GM12801 (cell line): ENCODE data around the gene CDC42BPG.

ENCODE experiments used
- TF ChIP-seq, protein P1 (sequence below): IDR thresholded peaks from one replicate; pipeline ENCODE4 v1.5.1; 2011; ENCODE audit warnings: control low read depth; ENCODE audit not compliant: insufficient read length; ENCODE audit errors: extremely low read depth

Gene CDC42BPG

GRCh38 chr11:64865286-64866172, 21.1 kb upstream of the CDC42BPG start:
- TF ChIP-seq, protein P1, sequence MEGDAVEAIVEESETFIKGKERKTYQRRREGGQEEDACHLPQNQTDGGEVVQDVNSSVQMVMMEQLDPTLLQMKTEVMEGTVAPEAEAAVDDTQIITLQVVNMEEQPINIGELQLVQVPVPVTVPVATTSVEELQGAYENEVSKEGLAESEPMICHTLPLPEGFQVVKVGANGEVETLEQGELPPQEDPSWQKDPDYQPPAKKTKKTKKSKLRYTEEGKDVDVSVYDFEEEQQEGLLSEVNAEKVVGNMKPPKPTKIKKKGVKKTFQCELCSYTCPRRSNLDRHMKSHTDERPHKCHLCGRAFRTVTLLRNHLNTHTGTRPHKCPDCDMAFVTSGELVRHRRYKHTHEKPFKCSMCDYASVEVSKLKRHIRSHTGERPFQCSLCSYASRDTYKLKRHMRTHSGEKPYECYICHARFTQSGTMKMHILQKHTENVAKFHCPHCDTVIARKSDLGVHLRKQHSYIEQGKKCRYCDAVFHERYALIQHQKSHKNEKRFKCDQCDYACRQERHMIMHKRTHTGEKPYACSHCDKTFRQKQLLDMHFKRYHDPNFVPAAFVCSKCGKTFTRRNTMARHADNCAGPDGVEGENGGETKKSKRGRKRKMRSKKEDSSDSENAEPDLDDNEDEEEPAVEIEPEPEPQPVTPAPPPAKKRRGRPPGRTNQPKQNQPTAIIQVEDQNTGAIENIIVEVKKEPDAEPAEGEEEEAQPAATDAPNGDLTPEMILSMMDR: no peak

DNA sequence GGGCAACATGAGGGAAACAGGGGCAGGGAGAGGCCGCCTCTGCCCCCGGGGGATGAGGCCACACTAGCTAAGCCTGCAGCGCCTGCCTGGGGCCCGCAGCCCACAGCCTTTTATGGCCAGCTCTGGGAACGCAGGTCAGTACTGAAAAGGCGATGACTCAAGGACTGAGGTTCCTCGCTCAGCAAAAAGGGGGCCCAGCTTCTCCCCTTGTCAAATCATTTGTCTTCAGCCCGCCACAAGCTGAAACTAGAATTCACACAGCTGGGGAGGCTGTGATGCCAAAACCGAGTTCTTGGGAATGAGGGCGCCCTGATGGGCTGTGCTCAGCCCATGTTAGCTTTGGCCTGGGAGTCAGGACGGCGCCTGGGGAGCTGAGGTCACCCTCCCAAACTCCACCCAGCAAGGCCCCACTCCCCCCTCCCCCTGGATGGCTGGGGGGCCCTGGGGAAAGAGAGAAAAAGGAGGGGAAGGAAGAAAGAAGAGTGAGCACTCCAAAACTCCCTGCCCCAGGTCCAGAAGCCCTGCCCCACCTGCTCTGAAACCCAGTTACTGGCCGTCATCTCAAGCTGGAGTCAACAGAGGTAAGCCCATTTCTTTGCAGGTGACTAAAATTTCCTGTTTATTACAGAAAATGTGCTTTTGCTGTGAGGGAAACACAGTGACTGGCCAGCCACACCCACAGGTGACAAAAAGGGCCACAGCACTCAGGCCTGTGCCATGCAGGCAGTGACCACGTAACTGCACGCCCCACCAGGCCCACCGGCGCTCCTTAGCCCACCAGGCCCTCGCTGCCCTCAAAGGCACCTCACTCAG, 20.2 kb upstream of the CDC42BPG start:
- TF ChIP-seq, protein P1: no peak

GRCh38 chr11:64864135-64864472, 19.7 kb upstream of the CDC42BPG start:
- TF ChIP-seq, protein P1: no peak

GRCh38 chr11:64863391-64864060, 19.1 kb upstream of the CDC42BPG start:
- TF ChIP-seq, protein P1: no peak

GRCh38 chr11:64862987-64863390, 18.5 kb upstream of the CDC42BPG start:
- TF ChIP-seq, protein P1: no peak

DNA sequence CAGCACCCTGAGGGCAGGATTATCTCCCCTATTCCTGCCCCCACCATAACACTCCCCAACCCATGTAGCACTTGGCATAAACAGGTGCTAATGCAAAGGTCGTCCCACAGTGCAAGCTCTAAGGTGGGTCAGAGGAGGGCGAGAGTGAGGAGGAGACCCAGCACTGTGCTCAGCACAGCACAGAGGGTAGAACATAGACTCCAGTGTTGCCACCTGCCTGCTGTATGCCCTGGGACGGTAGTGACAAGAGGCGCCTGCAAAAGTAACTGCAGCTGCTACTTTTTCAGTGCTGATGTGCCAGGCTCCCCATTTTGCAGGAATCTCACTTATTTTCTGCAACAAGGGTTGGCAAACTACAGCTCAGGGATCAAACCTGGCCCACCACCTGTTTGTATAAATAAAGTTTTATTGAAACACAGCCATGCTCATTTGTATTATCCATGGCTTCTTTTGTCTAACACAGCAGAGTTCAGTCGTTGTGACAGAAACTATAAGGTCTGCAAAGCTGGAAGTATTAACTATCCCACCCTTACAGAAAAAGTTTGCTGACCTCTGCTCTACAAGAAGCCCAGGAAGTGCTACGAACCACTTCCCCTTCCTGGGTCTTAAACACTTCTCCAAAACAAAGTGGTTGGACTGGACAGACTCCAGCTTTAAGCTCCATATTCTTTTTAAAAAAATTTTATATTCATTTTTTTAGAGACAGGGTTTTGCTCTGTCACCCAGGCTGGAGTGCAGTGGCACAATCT, 16.9 kb upstream of the CDC42BPG start:
- TF ChIP-seq, protein P1: no peak
